HG03460 (cell line): ENCODE measurements around the gene PROCA1.
A peak's percentile ranks its signal among the peaks of the same experiment; 100 is the strongest.

Experiments used
- ATAC-seq: cut with Tn5 transposase; IDR thresholded peaks from one replicate; pipeline ENCODE4 v1.9.1; 2021; ENCODE audit not compliant: unreplicated experiment

PROCA1 gene

GRCh38 chr17:28710861-28711722 is 596 bp downstream of the PROCA1 start:
- peak; percentile 80 for ATAC-seq

GRCh38 chr17:28707339-28707720 is 4.4 kb downstream of the PROCA1 start:
- ATAC-seq, result no peak

- ATAC-seq, result no peak
Observed at GRCh38 chr17:28706471-28707338, 5.0 kb downstream of the PROCA1 start.

GRCh38 chr17:28705728-28706334 is 5.9 kb downstream of the PROCA1 start:
- ATAC-seq, result no peak

- ATAC-seq, result no peak
Observed at GRCh38 chr17:28705074-28705659, 6.5 kb downstream of the PROCA1 start.

- ATAC-seq, result no peak
Observed at GRCh38 chr17:28704219-28704858, 7.3 kb downstream of the PROCA1 start.

- ATAC-seq, result no peak
Observed at GRCh38 chr17:28703552-28704218, 8.0 kb downstream of the PROCA1 start.

GRCh38 chr17:28702752-28703150 is 8.9 kb downstream of the PROCA1 start:
- ATAC-seq, result no peak

GRCh38 chr17:28702026-28702751 is 9.5 kb downstream of the PROCA1 start:
- no peak for ATAC-seq

- no peak for ATAC-seq
Observed at GRCh38 chr17:28700830-28701492, 10.7 kb downstream of the PROCA1 start.

- no peak for ATAC-seq
Observed at GRCh38 chr17:28700278-28700677, 11.4 kb downstream of the PROCA1 start.

GRCh38 chr17:28698253-28698941 is 13.3 kb downstream of the PROCA1 start:
- ATAC-seq, result no peak

- ATAC-seq, result no peak
Observed at GRCh38 chr17:28693869-28694268, 17.8 kb downstream of the PROCA1 start.

- ATAC-seq, result no peak
Observed at GRCh38 chr17:28689011-28689410, 22.7 kb downstream of the PROCA1 start.

- no peak for ATAC-seq
Observed at GRCh38 chr17:28688481-28688880, 23.2 kb downstream of the PROCA1 start.

- no peak for ATAC-seq
Observed at GRCh38 chr17:28686296-28686695, 25.4 kb downstream of the PROCA1 start.

GRCh38 chr17:28685366-28685765 is 26.3 kb downstream of the PROCA1 start:
- no peak for ATAC-seq

GRCh38 chr17:28684963-28685362 is 26.7 kb downstream of the PROCA1 start:
- no peak for ATAC-seq
